Right ventricle myocardium inferior (tissue), 1 donor: Measurements from ENCODE around the gene METTL1. TPM values are rescaled to one million over a fixed set of nuclear protein-coding genes. Genes with fewer than 3 reads are reported as not detected.
"Not testable (repeated sequence)": the region's sequence is repeated elsewhere in the genome, so short reads cannot be mapped to it uniquely, and the experiment has no call there.

Experiments used
- ATAC-seq: fragments of 200-7000 bp; cut with Tn5 transposase; one replicate; pipeline ENCODE4 v1.9.1; 2020; ENCODE audit warnings: mild to moderate bottlenecking, moderate library complexity
- DNase-seq: peaks from one replicate; pipeline ENCODE4 v3.0.0; 2021; ENCODE audit errors: missing footprints
- intact Hi-C: fragments of 100-400 bp; cut with DNase I; formaldehyde crosslinking; loops from one replicate; pipeline ENCODE4 v1.11.0; 2022
- long read RNA-seq: library from polyadenylated mRNA; unstranded; transcript quantifications from one replicate; pipeline ENCODE4 v2.0.0, GENCODE V29; 2021
- total RNA-seq: library from RNA; stranded (reverse); fragmentation: NEBNext Ultra II Directional; extraction: Animal tissue kit (Norgen Biotek cat#: 25700); gene quantifications from one replicate; pipeline ENCODE4 v1.2.1, GENCODE V29; 2021
- donor health status: DM: no; HTN: yes; CAD: no; lungs with severe emphysema.

METTL1 gene
- total RNA-seq: 7.0 TPM
- long read RNA-seq, partial matches to known transcripts: 1 of 1 reads
- long read RNA-seq, other reads (novel, unspliced or antisense): 0 of 1 reads

DNA sequence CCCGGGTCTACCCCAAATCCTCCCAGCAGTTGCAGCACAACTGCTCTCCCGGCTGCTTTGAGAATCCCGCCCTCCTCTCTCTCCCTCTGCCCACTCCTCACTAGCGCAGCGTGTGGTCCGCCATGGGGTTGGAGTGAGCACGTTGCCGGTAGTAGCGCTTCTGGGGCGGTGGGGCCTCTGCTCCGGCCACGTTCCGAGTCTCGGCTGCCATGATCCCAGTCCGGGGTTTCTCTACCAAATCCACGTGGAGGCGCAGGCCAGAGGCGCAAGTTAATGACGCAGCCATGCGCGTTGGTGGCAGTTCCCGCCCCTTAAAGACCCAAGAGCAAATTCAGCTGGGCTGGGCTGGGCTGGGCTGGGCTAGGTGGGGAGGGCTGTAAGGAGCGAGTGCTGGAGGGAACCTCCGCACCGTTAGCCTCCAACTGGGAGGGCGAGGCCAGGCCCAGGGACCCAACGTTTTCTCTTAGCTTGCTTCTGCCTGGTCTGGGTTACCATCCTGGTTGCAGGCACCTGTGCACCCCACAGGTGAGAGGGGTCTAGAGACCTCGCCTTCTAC is at the start of gene METTL1:
TSS of gene METTL1 (minus strand) at position 233 of the 556 bp plus-strand sequence. CDS start at position 211, 22 bp downstream.
- peak; percentile 96 for ATAC-seq
- intact Hi-C loops: no loop called here
- peak; percentile 97 for DNase-seq

DNA sequence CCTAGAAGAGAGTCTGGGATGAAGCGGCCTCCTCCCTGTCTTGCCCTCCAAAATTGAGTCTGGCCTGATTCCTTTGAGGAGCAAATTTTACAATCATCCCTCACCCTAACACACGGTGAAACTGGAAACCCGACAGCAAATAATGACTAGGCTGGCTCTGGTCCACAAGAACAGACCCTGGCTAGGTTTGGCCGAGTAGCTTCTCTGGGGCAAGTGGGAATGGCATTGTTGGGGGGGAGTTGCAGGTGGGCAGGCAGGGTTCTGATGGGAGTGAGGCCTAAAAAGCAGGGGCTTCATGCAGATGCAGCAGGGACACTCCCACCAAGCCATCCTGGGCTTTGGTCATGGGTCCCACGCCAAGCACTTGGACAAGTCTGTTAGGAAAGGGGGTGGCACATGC is 49.1 kb upstream of the METTL1 start:
- ATAC-seq, intact Hi-C loops, DNase-seq: not testable (repeated sequence)

DNA sequence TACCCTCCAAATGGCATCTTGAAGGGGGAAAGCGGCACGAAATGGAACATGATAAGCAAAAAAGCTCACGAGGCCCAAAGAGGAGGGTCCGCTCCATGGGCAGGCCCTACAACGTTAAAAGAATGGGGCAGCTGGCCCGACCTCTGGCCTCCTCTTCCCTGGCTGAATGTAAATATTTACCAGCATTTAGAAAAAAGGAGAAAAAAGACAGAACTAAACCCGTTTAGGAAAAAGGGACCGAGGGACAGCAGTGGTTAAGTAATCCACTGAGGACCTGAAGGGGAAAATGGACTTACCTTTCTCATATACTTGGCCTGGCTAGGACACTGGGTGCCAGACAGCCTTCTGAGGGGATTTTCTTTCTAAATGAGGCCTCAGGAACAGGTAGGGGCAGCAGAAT is 48.2 kb upstream of the METTL1 start:
- intact Hi-C loops, DNase-seq, ATAC-seq: not testable (repeated sequence)

DNA sequence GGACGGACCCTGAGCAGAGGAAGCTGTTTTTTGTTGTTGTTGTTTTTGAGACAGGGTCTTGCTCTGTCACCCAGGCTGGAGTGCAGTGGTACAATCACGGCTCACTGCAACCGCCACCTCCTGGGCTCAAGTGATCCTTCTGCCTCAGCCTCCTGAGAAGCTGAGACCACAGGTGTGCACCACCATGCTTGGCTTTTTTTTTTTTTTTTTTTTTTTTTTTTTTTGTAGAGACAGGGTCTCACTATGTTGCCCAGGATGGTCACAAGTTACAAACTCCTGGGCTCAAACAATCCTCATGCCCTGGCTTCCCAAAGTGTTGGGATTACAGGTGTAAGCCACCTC is 46.1 kb upstream of the METTL1 start:
- ATAC-seq, DNase-seq, intact Hi-C loops: not testable (repeated sequence)

DNA sequence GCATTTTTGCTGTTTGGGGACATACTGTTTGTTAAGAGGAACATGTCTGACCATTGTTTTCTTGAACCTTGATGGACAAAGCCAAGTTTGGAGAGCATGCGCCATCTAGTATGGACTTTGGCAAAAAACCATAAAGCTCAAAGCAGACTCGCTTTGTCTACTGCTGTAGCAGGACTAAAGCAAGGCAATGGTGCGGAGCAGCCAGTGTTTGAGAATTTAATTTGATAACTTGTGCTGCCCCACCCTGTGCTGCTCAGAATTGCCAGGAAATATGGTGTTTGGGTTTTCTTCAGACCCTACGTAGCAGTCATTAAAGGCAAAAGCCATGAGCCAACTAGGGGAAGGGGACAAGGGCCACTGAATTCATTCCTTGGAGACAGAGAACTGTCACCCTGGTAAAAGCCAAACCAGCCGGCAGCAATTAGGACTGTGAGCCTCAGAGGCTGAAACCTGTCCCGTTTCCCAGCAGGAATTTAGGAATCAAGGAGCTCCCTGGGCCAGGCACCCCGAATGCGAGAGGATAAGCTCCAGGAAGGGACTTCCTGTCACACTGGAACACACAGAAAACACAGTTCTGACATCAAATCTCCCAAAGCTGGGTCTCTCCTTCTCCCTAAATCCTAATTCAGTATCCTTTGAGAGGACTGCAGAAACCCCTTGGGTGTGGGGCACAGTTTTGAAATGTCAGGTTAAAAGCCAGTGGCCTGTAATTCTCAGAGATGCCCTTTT is 45.5 kb upstream of the METTL1 start:
- no peak for DNase-seq
- ATAC-seq: peak; percentile 14
- intact Hi-C loops: no loop called here

DNA sequence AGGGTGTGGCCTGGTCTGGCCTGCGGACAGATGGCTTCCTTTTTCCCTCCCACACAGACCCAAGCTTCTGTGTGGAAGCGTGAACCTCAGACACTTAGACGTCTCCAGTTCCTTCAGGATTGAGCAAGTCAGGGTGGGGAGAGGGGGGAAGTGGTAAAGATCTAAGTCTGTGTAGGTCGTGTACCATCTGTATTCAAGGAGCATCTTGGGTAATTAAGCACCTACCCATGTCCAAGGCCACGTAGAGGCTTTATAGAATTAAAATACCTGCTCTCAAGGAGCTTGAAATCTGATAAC is 44.9 kb upstream of the METTL1 start:
- no peak for DNase-seq
- peak; percentile 80 for ATAC-seq
- intact Hi-C loops: no loop called here

DNA sequence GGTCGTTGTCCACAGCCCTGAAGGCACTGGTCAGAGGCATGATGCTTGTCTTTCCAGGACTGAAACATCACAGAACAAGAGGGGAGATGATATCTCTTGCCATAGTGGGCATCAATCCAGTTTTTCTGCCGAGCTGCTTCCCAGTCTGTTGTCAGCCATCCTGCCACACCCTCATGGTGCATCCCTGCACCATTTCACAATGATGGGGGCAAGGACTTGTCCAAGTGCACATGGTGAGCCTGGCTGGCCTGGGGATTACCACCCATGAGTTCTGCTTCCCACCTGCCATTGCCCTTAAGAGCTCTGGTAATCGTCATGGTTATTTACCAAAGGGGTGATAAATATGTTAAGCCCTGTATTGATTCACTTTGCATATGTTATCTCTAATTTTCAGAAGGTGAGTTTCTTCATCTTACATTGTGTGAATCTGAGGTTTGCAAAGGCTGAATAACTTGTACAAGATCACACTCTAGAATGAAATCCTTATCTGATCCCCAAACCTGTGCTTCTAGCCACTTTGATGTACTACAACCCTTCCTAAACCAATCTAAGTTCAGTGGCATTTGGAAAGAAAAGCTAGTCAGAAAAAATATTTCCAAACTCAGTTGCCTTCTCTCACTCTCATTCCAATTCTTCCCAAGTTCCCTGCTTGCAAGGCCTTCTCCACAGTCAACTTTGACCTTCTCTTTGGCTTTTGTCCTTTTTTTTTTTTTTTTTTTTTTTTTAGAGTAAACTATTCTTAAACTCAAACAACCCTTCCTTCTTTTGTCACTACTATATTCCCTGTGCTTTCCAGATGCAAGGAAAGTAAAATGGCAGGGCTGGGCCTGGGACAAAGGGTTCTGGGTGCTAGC is 44.3 kb upstream of the METTL1 start:
- DNase-seq (no peak), ATAC-seq (no peak)
- intact Hi-C loops: no loop called here

DNA sequence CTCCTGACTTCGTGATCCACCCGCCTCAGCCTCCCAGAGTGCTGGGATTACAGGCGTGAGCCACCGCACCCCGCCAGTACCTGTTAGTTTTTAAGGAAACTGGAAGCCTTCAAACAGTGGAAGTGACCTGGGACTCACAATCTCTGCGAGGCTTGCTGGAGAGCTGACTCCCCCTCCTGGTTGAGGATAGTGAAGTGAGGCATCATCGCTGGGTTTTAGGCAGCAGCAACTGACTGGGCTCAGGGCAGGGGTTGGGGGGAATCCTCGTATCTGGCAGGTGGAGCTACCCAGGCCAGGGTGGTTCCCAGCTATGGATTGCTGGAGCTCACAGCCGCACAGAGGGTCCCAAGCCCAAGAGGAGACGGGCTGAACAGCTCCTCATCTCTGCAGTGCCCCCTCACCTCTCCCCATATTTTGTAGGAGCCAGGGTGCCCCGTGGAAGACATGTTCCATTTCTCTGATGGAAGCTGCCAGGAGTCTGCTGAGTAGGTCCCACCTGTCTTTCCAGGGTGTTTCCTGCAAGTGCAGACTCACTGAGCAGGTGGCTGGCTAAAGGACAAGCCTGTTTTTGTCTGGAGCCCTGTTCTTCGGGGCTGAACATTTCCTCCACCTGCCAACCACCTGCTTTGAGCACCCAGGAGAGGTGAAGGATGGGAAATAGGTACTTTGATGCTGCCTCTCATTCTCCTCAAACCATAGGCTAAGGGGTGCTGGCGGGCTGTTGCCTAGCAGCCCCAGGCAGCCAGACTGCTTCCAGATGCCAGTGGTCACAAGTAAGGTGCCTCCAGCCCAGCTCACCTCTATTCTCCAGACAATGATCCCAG is 43.5 kb upstream of the METTL1 start:
- intact Hi-C loops: no loop called here
- no peak for DNase-seq
- no peak for ATAC-seq

DNA sequence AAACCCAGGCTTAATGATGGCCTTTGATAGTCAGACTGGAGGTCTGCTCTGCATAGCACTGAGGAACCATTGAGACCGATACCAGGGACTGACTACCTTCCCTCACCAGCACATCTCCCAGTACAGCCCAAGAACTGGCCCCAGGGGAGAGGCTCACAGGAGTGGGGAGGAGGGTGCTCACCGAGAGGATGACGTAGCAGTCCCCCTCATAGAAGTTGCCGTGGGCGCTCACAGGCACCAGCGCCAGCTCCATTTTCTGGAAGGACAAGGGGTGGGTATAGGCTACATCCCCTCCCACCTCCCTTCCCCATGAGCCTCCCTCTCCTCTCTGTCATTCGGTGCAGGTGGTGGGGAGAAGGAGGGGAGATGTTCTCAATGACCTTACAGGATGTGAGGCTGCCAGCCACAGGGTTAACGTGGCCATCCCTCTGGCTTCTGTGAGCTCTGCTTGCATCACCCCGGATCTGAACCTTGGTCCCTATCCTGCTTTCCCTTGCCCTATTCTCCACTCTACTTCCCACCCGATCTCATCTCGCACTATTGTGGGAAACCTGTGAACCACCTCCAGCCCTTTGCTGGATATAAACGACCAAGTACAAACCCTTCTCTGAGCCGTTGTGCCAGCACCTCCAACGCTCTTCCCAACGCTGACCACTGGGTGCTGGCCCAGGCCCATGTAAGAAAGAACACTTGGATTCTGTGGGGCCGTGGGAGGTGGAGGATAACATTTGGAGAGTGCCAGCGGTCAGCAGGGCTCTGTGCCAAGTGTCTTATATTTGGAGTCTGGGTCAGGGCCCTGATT is 42.3 kb upstream of the METTL1 start:
- intact Hi-C loops: no loop called here
- ATAC-seq (no peak), DNase-seq (no peak)

DNA sequence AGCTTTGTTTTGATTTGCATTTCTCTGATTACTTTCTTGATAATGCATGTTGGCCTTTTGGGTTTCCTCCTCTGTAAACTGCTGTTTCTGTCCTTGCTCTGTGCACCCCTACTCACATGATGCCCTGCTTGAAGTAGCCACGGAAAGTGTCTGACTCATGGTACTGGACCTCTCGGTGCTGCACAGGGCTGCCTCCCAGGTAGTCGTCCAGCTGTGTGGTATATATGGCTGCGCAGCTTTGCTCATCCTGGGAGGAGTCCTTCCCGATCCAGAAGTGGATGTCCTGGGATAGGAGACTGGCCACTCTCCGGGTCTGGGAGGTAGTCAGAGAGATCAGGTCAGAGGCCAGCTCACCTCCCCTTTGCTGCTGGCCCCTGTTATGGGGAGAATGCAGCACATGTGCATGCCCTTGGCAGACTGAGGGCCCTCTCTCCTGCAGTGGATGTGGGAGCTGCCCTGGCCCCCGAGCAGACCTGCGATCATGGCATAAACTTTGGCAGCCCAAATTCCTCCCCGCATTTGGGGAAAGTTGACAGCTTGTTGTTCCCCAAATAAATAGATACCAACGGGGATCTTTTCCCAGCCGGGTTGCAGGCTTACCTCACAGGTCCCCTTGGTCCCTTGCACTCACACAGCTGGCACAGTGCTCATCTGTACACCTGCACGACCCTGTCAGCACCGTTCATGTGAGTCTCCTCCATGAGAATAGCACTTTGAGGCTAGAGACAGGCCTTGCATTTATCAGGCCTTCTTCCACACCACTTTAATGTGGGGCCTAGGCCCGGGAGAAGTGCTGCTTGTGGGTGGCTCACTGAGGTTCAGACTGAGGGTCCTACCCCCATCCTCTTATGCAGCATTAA is 41.4 kb upstream of the METTL1 start:
- DNase-seq (no peak), ATAC-seq (no peak)
- intact Hi-C loops: no loop called here

DNA sequence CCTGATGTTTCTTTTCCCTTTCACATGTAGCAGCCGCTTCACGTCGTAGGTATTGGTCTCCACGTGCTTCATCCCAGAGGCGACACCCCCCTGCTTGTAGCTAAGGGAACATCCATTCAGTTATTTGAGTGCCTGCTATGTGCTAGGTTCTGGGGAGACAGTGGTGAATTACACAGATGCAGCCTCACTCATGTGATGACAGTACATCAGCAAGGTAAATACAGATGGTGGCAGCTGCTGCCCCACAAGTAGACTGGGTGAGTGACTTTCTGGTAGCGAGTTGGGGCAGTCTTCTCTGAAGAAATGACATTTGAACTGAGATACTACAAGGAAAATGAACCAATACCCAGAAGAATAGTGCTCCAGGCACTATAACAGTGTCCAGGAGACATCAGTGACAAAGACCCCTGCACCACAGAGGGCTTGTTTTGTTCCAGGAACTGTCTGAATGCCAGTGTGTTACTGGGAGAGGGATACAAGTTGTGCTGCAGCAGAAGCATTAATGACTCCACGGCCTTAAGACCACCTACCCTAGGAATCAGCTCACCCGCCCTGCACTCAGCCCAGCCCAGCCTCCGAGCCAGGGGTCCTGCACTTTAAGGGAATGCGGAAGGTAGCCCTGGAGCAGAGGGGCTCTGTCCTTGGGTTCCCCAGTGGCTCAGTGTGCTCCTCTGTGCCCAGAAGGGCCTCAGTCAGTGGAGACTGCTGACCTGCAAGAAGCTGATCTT is 39.3 kb upstream of the METTL1 start:
- DNase-seq (no peak), ATAC-seq (no peak)
- intact Hi-C loops: no loop called here

DNA sequence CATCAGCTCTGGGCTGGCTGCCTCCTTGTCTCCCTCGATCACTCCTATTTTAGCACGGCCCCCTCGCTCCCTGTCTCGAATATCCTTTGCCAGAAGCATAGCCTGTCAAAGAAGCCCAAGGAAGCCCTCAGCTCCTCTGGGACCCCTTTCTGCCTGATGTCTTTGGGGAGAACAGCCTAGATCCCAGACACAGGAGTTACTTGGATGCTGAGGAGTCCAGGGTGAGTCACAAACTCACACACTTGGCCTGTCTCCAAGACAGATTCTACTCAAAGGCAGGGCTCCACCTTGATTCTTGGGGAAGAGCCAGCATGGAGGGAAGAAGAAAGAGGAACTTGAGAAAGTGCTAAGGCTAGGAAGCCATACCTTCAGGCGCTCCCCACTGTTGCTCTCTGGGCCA is 38.5 kb upstream of the METTL1 start:
- DNase-seq: no peak
- intact Hi-C loops: no loop called here
- ATAC-seq: no peak

DNA sequence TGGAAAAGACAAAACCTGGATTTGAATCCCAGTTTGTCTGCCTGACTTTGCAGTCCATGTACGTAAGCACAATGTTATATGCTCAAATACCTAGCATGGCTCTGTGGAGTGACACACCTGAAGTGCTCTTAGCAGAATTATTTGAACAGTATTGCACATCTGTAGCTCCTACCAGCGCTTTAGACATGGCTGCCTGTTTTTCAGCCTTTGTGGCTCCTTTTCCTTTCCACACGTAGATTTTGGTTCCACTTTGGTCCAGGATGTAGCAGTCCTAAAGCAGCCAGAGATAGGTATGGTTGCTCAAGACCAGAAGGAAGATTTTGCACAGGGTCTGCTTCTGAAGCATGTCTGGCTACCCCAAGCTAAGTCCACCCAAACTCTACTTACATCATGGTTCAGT is 37.5 kb upstream of the METTL1 start:
- no peak for DNase-seq
- no peak for ATAC-seq

DNA sequence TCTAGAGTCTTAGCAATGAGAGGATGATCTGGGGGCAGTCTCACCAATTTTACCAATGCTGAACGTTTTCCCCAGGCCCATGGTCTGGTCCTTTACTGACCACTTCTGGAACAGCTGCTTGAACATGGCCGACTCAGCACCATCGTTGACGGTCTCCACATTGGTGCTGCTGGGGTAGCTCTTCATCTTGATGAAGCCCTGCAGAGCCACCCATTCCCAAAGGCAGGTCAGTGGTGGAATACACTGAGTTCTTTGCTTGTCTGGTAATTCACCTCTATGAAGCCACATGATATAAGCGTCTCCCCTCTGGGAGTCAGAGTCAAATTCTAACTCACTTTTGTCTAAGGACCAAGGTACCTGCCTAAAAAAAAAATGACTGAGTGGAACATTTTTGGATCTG is 36.4 kb upstream of the METTL1 start:
- ATAC-seq: no peak
- DNase-seq: no peak
- intact Hi-C loops: no loop called here

More for the DNA sequence above, 37.5 kb upstream of the METTL1 start:
- intact Hi-C loops: no loop called here

DNA sequence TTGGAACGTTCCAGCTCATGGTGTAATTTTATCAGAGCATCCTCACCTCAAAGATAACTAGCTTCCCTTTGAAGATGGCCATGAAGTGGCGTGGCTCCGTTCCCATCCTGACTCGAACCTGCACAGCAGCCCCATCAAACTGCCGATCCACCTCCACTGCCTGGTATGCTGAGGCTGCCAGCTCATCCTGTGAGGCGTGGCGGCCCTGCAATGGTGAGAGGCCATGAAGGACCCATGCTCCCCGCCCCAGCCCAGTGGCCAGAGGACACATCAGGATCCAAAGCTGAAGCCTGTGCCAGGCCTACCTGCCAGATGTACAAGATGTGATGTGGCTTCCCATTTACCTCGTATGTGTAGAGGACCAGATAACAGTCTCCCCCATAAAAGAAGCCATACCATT is 35.4 kb upstream of the METTL1 start:
- DNase-seq (no peak), ATAC-seq (no peak)
- intact Hi-C loops: no loop called here

DNA sequence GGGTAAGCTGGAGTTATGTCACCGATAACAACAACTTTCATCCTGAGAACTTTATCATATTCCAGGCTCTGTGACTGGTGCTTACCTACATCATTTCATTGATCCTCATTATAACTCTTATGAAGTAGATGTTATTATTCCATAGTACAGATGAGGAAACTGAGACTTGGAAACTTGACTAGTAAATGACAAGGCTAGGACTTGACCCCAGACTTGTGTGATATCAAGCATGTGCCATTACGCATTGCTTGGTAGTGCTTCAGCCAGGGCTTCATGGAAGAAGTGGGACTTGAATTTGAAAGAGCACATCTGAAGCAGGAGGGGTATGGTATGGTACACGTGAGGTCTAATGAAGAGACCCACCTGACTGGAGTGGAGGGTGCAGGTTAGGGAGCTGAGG is 34.8 kb upstream of the METTL1 start:
- ATAC-seq: no peak
- intact Hi-C loops: no loop called here

More for the DNA sequence above, 34.8 kb upstream of the METTL1 start:
- no peak for DNase-seq
